ENCODE results near the gene SYT17.

Gene SYT17

GRCh38 chr16:19132255-19132654 is 35.8 kb upstream of the SYT17 start:
- H3K27ac ChIP-seq (replicated peaks; ENCODE audit: low read length), result no peak overlapping the region
- no peak overlapping the region for H2BK5ac ChIP-seq (ENCODE audit: low read length)
- no peaks in the 10 kb centered on the region for H3K27me3 ChIP-seq (ENCODE audit: control insufficient read depth in 3 of 3, insufficient read depth in 3 of 3, low read depth in 1 of 3, low read length in 3 of 3)
- H4K91ac ChIP-seq (ENCODE audit: low read depth, low read length, poor library complexity), result no peak overlapping the region
- H2BK120ac ChIP-seq (ENCODE audit: low read depth, low read length), result no peak overlapping the region
- WGBS, 2 donors (ENCODE audit: extremely low coverage in 2 of 2, insufficient read length in 2 of 2, insufficient replicate concordance in 1 of 2), result no CpG with 5 or more reads among the region's 1 CpG
- H2AFZ ChIP-seq (ENCODE audit: low read length), result no peak overlapping the region
- no peak overlapping the region for H3K23ac ChIP-seq (ENCODE audit: low read depth, low read length, poor library complexity)
- no peak overlapping the region for H3K9ac ChIP-seq (ENCODE audit: low read depth, low read length, poor library complexity)
- no peak overlapping the region for H3K18ac ChIP-seq (ENCODE audit: low read length)
- no peak overlapping the region for H4K8ac ChIP-seq (ENCODE audit: low read depth, low read length)
- no peak overlapping the region for H3K4ac ChIP-seq (ENCODE audit: low read length)
- H2AK5ac ChIP-seq (ENCODE audit: low read depth, low read length), result no peak overlapping the region
- H2BK15ac ChIP-seq (ENCODE audit: low read length), result no peak overlapping the region
- H3K4me2 ChIP-seq (ENCODE audit: insufficient read depth, low read length, poor library complexity, severe bottlenecking), result no peak overlapping the region
- no peaks in the 10 kb centered on the region for H3K36me3 ChIP-seq (replicated peaks in 1 of 2; ENCODE audit: control insufficient read depth in 2 of 2, insufficient read depth in 2 of 2, low read length in 2 of 2)
- no peak overlapping the region for H3K14ac ChIP-seq (ENCODE audit: low read length)
- H3K9me3 ChIP-seq (replicated peaks in 1 of 2; ENCODE audit: control insufficient read depth in 2 of 2, insufficient read depth in 1 of 2, low read depth in 1 of 2, low read length in 2 of 2), result no peaks in the 10 kb centered on the region
- no peak for DNase-seq (ENCODE audit: low spot score)
- no peaks in the 10 kb centered on the region for H3K79me1 ChIP-seq (ENCODE audit: low read depth, low read length)
- no peak overlapping the region for H2BK12ac ChIP-seq (ENCODE audit: low read length)
- peaks cover 0 to 13% of the 10 kb centered on the region in 2 donors for H3K4me1 ChIP-seq (ENCODE audit: control insufficient read depth in 2 of 2, insufficient read depth in 1 of 2, low read depth in 1 of 2, low read length in 2 of 2)
- no peak overlapping the region for H3K4me3 ChIP-seq (ENCODE audit: low read length in 2 of 2)

GRCh38 chr16:19132898-19133297 is 35.1 kb upstream of the SYT17 start:
- Histone ChIP-seq H3K4me2 (ENCODE audit: insufficient read depth, low read length, poor library complexity, severe bottlenecking) (no peak overlapping the region), H3K4me3 (ENCODE audit: low read length in 2 of 2) (no peak overlapping the region), H3K23ac (ENCODE audit: low read depth, low read length, poor library complexity) (no peak overlapping the region), H3K9me3 (replicated peaks in 1 of 2; ENCODE audit: control insufficient read depth in 2 of 2, insufficient read depth in 1 of 2, low read depth in 1 of 2, low read length in 2 of 2) (no peaks in the 10 kb centered on the region), H4K8ac (ENCODE audit: low read depth, low read length) (no peak overlapping the region), H3K14ac (ENCODE audit: low read length) (no peak overlapping the region), H2BK120ac (ENCODE audit: low read depth, low read length) (no peak overlapping the region), H3K36me3 (replicated peaks in 1 of 2; ENCODE audit: control insufficient read depth in 2 of 2, insufficient read depth in 2 of 2, low read length in 2 of 2) (no peaks in the 10 kb centered on the region), H3K4ac (ENCODE audit: low read length) (no peak overlapping the region), H4K91ac (ENCODE audit: low read depth, low read length, poor library complexity) (no peak overlapping the region), H3K4me1 (ENCODE audit: control insufficient read depth in 2 of 2, insufficient read depth in 1 of 2, low read depth in 1 of 2, low read length in 2 of 2) (peaks cover 0 to 13% of the 10 kb centered on the region in 2 donors), H2BK15ac (ENCODE audit: low read length) (no peak overlapping the region), H3K27ac (replicated peaks; ENCODE audit: low read length) (no peak overlapping the region), H3K18ac (ENCODE audit: low read length) (no peak overlapping the region), H3K9ac (ENCODE audit: low read depth, low read length, poor library complexity) (no peak overlapping the region), H3K27me3 (ENCODE audit: control insufficient read depth in 3 of 3, insufficient read depth in 3 of 3, low read depth in 1 of 3, low read length in 3 of 3) (no peaks in the 10 kb centered on the region), H2AFZ (ENCODE audit: low read length) (no peak overlapping the region), H3K79me1 (ENCODE audit: low read depth, low read length) (no peaks in the 10 kb centered on the region), H2AK5ac (ENCODE audit: low read depth, low read length) (no peak overlapping the region), H2BK12ac (ENCODE audit: low read length) (no peak overlapping the region), H2BK5ac (ENCODE audit: low read length) (no peak overlapping the region)
- no peak for DNase-seq (ENCODE audit: low spot score)
- WGBS, 2 donors (ENCODE audit: extremely low coverage in 2 of 2, insufficient read length in 2 of 2, insufficient replicate concordance in 1 of 2), result no CpG with 5 or more reads among the region's 11 CpGs

- no peak overlapping the region for H2AFZ ChIP-seq (ENCODE audit: low read length)
- no peaks in the 10 kb centered on the region for H3K9me3 ChIP-seq (replicated peaks in 1 of 2; ENCODE audit: control insufficient read depth in 2 of 2, insufficient read depth in 1 of 2, low read depth in 1 of 2, low read length in 2 of 2)
- H2BK5ac ChIP-seq (ENCODE audit: low read length), result no peak overlapping the region
- H3K36me3 ChIP-seq (replicated peaks in 1 of 2; ENCODE audit: control insufficient read depth in 2 of 2, insufficient read depth in 2 of 2, low read length in 2 of 2), result no peaks in the 10 kb centered on the region
- no peaks in the 10 kb centered on the region for H3K27me3 ChIP-seq (ENCODE audit: control insufficient read depth in 3 of 3, insufficient read depth in 3 of 3, low read depth in 1 of 3, low read length in 3 of 3)
- H2BK12ac ChIP-seq (ENCODE audit: low read length), result no peak overlapping the region
- H3K4ac ChIP-seq (ENCODE audit: low read length), result no peak overlapping the region
- H3K4me2 ChIP-seq (ENCODE audit: insufficient read depth, low read length, poor library complexity, severe bottlenecking), result no peak overlapping the region
- H2BK15ac ChIP-seq (ENCODE audit: low read length), result no peak overlapping the region
- no CpG with 5 or more reads among the region's 1 CpG for WGBS, 2 donors (ENCODE audit: extremely low coverage in 2 of 2, insufficient read length in 2 of 2, insufficient replicate concordance in 1 of 2)
- no peaks in the 10 kb centered on the region for H3K79me1 ChIP-seq (ENCODE audit: low read depth, low read length)
- H3K27ac ChIP-seq (replicated peaks; ENCODE audit: low read length), result no peak overlapping the region
- DNase-seq (ENCODE audit: low spot score), result no peak
- peaks cover 0 to 16% of the 10 kb centered on the region in 2 donors for H3K4me1 ChIP-seq (ENCODE audit: control insufficient read depth in 2 of 2, insufficient read depth in 1 of 2, low read depth in 1 of 2, low read length in 2 of 2)
- no peak overlapping the region for H2AK5ac ChIP-seq (ENCODE audit: low read depth, low read length)
- H3K4me3 ChIP-seq (ENCODE audit: low read length in 2 of 2), result no peak overlapping the region
- no peak overlapping the region for H4K8ac ChIP-seq (ENCODE audit: low read depth, low read length)
- no peak overlapping the region for H4K91ac ChIP-seq (ENCODE audit: low read depth, low read length, poor library complexity)
- H3K18ac ChIP-seq (ENCODE audit: low read length), result no peak overlapping the region
- no peak overlapping the region for H3K9ac ChIP-seq (ENCODE audit: low read depth, low read length, poor library complexity)
- no peak overlapping the region for H2BK120ac ChIP-seq (ENCODE audit: low read depth, low read length)
- H3K23ac ChIP-seq (ENCODE audit: low read depth, low read length, poor library complexity), result no peak overlapping the region
- no peak overlapping the region for H3K14ac ChIP-seq (ENCODE audit: low read length)
Measured at GRCh38 chr16:19133600-19133999, 34.4 kb upstream of the SYT17 start.

GRCh38 chr16:19135201-19135842 is 32.7 kb upstream of the SYT17 start:
- Histone ChIP-seq H3K27me3 (ENCODE audit: control insufficient read depth in 3 of 3, insufficient read depth in 3 of 3, low read depth in 1 of 3, low read length in 3 of 3) (no peaks in the 10 kb centered on the region), H2BK5ac (ENCODE audit: low read length) (no peak overlapping the region), H2BK15ac (ENCODE audit: low read length) (no peak overlapping the region), H3K79me1 (ENCODE audit: low read depth, low read length) (no peaks in the 10 kb centered on the region), H4K8ac (ENCODE audit: low read depth, low read length) (no peak overlapping the region), H3K23ac (ENCODE audit: low read depth, low read length, poor library complexity) (no peak overlapping the region), H4K91ac (ENCODE audit: low read depth, low read length, poor library complexity) (no peak overlapping the region), H2AK5ac (ENCODE audit: low read depth, low read length) (no peak overlapping the region), H2AFZ (ENCODE audit: low read length) (peak overlapping the region; percentile 46), H3K4ac (ENCODE audit: low read length) (no peak overlapping the region), H3K18ac (ENCODE audit: low read length) (no peak overlapping the region), H2BK12ac (ENCODE audit: low read length) (no peak overlapping the region), H3K27ac (replicated peaks; ENCODE audit: low read length) (no peak overlapping the region), H3K36me3 (replicated peaks in 1 of 2; ENCODE audit: control insufficient read depth in 2 of 2, insufficient read depth in 2 of 2, low read length in 2 of 2) (no peaks in the 10 kb centered on the region), H3K4me1 (ENCODE audit: control insufficient read depth in 2 of 2, insufficient read depth in 1 of 2, low read depth in 1 of 2, low read length in 2 of 2) (peaks cover 0 to 17% of the 10 kb centered on the region in 2 donors), H3K4me2 (ENCODE audit: insufficient read depth, low read length, poor library complexity, severe bottlenecking) (no peak overlapping the region), H3K14ac (ENCODE audit: low read length) (no peak overlapping the region), H3K9ac (ENCODE audit: low read depth, low read length, poor library complexity) (no peak overlapping the region), H3K4me3 (ENCODE audit: low read length in 2 of 2) (no peak overlapping the region), H3K9me3 (replicated peaks in 1 of 2; ENCODE audit: control insufficient read depth in 2 of 2, insufficient read depth in 1 of 2, low read depth in 1 of 2, low read length in 2 of 2) (no peaks in the 10 kb centered on the region), H2BK120ac (ENCODE audit: low read depth, low read length) (no peak overlapping the region)
- DNase-seq (ENCODE audit: low spot score), result no peak
- no CpG with 5 or more reads among the region's 10 CpGs for WGBS, 2 donors (ENCODE audit: extremely low coverage in 2 of 2, insufficient read length in 2 of 2, insufficient replicate concordance in 1 of 2)
